GM12874 (cell line): ENCODE results near the gene FTH1.

Experiments used
- CTCF ChIP-seq: IDR thresholded peaks from 2 replicates; pipeline ENCODE4 v1.5.1; 2011; ENCODE audit warnings: low read depth, mild to moderate bottlenecking, control low read depth, low read length, moderate library complexity; ENCODE audit not compliant: insufficient read depth

FTH1 gene

GRCh38 chr11:61945191-61945590 lies 22.2 kb downstream of the FTH1 start:
- TF ChIP-seq CTCF = no peak

GRCh38 chr11:61940466-61940865 lies 27.0 kb downstream of the FTH1 start:
- TF ChIP-seq CTCF = no peak

GRCh38 chr11:61935861-61936260 lies 31.6 kb downstream of the FTH1 start:
- no peak for TF ChIP-seq CTCF

GRCh38 chr11:61930933-61931332 lies 36.5 kb downstream of the FTH1 start:
- TF ChIP-seq CTCF = no peak

- TF ChIP-seq CTCF = no peak
Measured at GRCh38 chr11:61928606-61929005, 38.8 kb downstream of the FTH1 start.

- no peak for TF ChIP-seq CTCF
Measured at GRCh38 chr11:61927501-61927900, 39.9 kb downstream of the FTH1 start.

- TF ChIP-seq CTCF = no peak
Measured at GRCh38 chr11:61926235-61926634, 41.2 kb downstream of the FTH1 start.

GRCh38 chr11:61925736-61926135 lies 41.7 kb downstream of the FTH1 start:
- TF ChIP-seq CTCF = no peak
